Common myeloid progenitor, CD34-positive (primary cell): Measurements from ENCODE around the gene CABP7.
"Not testable (repeated sequence)": the region's sequence is repeated elsewhere in the genome, so short reads cannot be mapped to it uniquely, and the experiment has no call there.

ENCODE experiments used
- CTCF ChIA-PET: fragments of 350-600 bp; sonication (Branson Sonifier 250); formaldehyde crosslinking; loops from one replicate; lab custom pipeline; 2021; ENCODE audit warnings: antibody characterized with exemption; lab: Charles Lee
- POLR2A ChIA-PET: fragments of 350-600 bp; sonication (Branson Sonifier 250); formaldehyde crosslinking; loops from one replicate; lab custom pipeline; 2021; ENCODE audit warnings: antibody characterized with exemption; lab: Charles Lee
- DNase-seq, 3 donors: peaks; one replicate each; pipeline versions ENCODE4 v3.0.0 to v3.0.0-alpha.2; 2013
- H3K27ac ChIP-seq, 2 experiments: 1 replicate in 1 of 2; 2 replicates in 1 of 2; pipeline ENCODE4 v1.7.0; 2013; ENCODE audit warnings: inconsistent platforms in 2 of 2, low read length in 2 of 2, mild to moderate bottlenecking in 2 of 2, low read depth in 1 of 2, moderate library complexity in 1 of 2; ENCODE audit not compliant: severe bottlenecking in 2 of 2, insufficient read depth in 1 of 2, poor library complexity in 1 of 2
- H3K27me3 ChIP-seq, 5 experiments: replicated peaks in 2 of 5; 1 replicate in 3 of 5; 2 replicates in 2 of 5; pipeline versions ENCODE4 v1.6.1 to v1.7.0; 2013; ENCODE audit warnings: low read length in 4 of 5, mild to moderate bottlenecking in 2 of 5, moderate library complexity in 2 of 5, inconsistent platforms in 1 of 5; ENCODE audit not compliant: insufficient read depth in 5 of 5, control insufficient read depth in 4 of 5
- H3K36me3 ChIP-seq, 4 experiments: 1 replicate in 2 of 4; 2 replicates in 2 of 4; pipeline versions ENCODE4 v1.6.1 to v1.7.0; 2013; ENCODE audit warnings: low read length in 3 of 4, control low read depth in 1 of 4, mild to moderate bottlenecking in 1 of 4; ENCODE audit not compliant: control insufficient read depth in 4 of 4, insufficient read depth in 4 of 4
- H3K4me1 ChIP-seq, 4 experiments: 1 replicate in 3 of 4; 2 replicates in 1 of 4; pipeline versions ENCODE4 v1.6.1 to v1.7.1; 2013; ENCODE audit warnings: low read length in 3 of 4, mild to moderate bottlenecking in 3 of 4, control low read depth in 1 of 4, inconsistent platforms in 1 of 4, moderate library complexity in 1 of 4; ENCODE audit not compliant: control insufficient read depth in 4 of 4, insufficient read depth in 4 of 4; ENCODE audit errors: control extremely low read depth in 1 of 4
- H3K4me3 ChIP-seq, 7 experiments: 1 replicate in 4 of 7; 2 replicates in 3 of 7; pipeline versions ENCODE4 v1.5.1 to v1.7.0; 2013; ENCODE audit warnings: mild to moderate bottlenecking in 7 of 7, low read length in 6 of 7, moderate library complexity in 6 of 7, inconsistent platforms in 2 of 7, low read depth in 2 of 7, control low read depth in 1 of 7; ENCODE audit not compliant: insufficient read depth in 4 of 7, control insufficient read depth in 1 of 7; ENCODE audit errors: extremely low read depth in 1 of 7
- H3K9me3 ChIP-seq, 5 experiments: 1 replicate in 4 of 5; 2 replicates in 1 of 5; pipeline versions ENCODE4 v1.6.1 to v1.7.1; 2013; ENCODE audit warnings: low read length in 4 of 5, mild to moderate bottlenecking in 2 of 5, inconsistent platforms in 1 of 5, low read depth in 1 of 5, moderate library complexity in 1 of 5; ENCODE audit not compliant: control insufficient read depth in 4 of 5, insufficient read depth in 2 of 5; ENCODE audit errors: control extremely low read depth in 1 of 5
- WGBS: methylation state at CpG from one replicate; pipeline ENCODE4 v1.1.5; 2013; ENCODE audit not compliant: insufficient coverage; 5-methylcytosine and 5-hydroxymethylcytosine counted together

CABP7 gene

GRCh38 chr22:29750559-29751538, 31.0 kb downstream of the CABP7 start:
- CTCF ChIA-PET, result interaction anchor here (1.9 kb wide), 1 partner anchor 11 kb away, joined by 5 read pairs; no protein-coding TSS in a partner anchor
- Histone ChIP-seq H3K36me3 (peaks cover 0 to 23% (median 13%) of the 10 kb centered on the region in 4 experiments), H3K9me3 (no peaks in the 10 kb centered on the region), H3K4me3 (no peak overlapping the region), H3K27ac (no peak overlapping the region), H3K27me3 (no peaks in the 10 kb centered on the region), H3K4me1 (peaks cover 0 to 14% (median 0%) of the 10 kb centered on the region in 4 experiments)
- 96% methylated on average over 3 of the region's 11 CpGs for WGBS
- DNase-seq, result peak in 2 of 3 donors; percentile 21 to 37
- POLR2A ChIA-PET, result interaction anchor here (0.7 kb wide), 1 partner anchor 88 kb away, joined by 3 read pairs; no protein-coding TSS in a partner anchor

DNA sequence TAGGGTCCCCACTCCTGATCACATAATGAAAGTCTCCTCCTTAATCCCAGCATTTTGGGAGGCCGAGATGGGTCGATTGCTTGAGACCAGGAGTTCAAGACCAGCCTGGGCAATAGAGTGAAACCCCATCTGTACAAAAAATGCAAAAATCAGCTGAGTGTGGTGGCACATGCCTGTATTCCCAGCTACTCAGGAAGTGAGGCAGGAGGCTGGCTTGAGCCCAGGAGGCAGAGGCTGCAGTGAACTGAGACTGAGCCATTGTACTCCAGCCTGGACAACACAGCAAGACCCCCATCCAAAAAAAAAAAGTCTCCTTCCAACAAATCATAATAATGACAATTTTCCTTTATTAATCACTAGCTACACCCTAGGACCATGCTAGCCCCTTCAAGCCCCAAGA, 31.9 kb downstream of the CABP7 start:
- H3K27ac ChIP-seq, result no peak overlapping the region
- POLR2A ChIA-PET, result no interaction called here
- CTCF ChIA-PET, result interaction anchor here (1.9 kb wide), 1 partner anchor 12 kb away, joined by 5 read pairs; no protein-coding TSS in a partner anchor
- peaks cover 0 to 20% (median 13%) of the 10 kb centered on the region in 4 experiments for H3K36me3 ChIP-seq
- H3K4me3 ChIP-seq, result no peak overlapping the region
- no peaks in the 10 kb centered on the region for H3K9me3 ChIP-seq
- DNase-seq, result no peak
- H3K4me1 ChIP-seq, result peaks cover 0 to 14% (median 0%) of the 10 kb centered on the region in 4 experiments
- WGBS, result 94% methylated on average over 2 of the region's 2 CpGs
- H3K27me3 ChIP-seq, result no peaks in the 10 kb centered on the region

- Histone ChIP-seq H3K27ac (no peak overlapping the region), H3K27me3 (no peaks in the 10 kb centered on the region), H3K4me3 (no peak overlapping the region), H3K9me3 (no peaks in the 10 kb centered on the region), H3K4me1 (peaks cover 0 to 14% (median 0%) of the 10 kb centered on the region in 4 experiments), H3K36me3 (peaks cover 0 to 9% (median 3%) of the 10 kb centered on the region in 4 experiments)
- ChIA-PET POLR2A (interaction anchor here (0.7 to 0.8 kb wide), 2 partner anchors 12 to 321 kb away, joined by 3 to 6 read pairs; partner anchors contain the start of gene ZMAT5), CTCF (interaction anchor here (0.9 to 2.1 kb wide), 2 partner anchors 12 to 54 kb away, joined by 3 to 13 read pairs; no protein-coding TSS in a partner anchor)
- whole genome bisulfite sequencing, result 96% methylated on average over 15 of the region's 16 CpGs
- no peak for DNase-seq
Observed at GRCh38 chr22:29753808-29754657, 34.2 kb downstream of the CABP7 start.

GRCh38 chr22:29754658-29755395, 35.0 kb downstream of the CABP7 start:
- peaks cover 0 to 14% (median 0%) of the 10 kb centered on the region in 4 experiments for H3K4me1 ChIP-seq

DNA sequence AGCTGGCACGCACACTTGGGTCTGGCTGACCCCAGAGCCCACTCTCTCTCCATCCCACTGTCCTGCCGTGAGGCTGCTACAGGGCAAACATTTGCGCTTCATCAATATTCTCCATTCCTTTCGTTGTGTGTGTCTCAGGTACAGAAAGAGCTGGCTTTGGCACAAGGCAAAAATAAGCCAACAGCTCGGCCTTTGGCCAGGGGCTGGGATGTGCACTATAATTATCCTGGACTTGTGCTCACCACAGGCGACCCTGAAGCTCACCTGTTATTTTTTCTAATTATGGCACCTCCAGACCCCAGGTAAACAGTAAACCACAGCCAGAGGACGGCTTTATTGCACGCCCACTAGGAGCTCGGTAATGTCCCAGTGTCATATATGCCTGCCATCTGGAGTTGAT, 36.1 kb downstream of the CABP7 start:
- no peaks in the 10 kb centered on the region for H3K27me3 ChIP-seq
- ChIA-PET CTCF (no interaction called here), POLR2A (no interaction called here)
- H3K4me1 ChIP-seq, result peaks cover 0 to 7% (median 0%) of the 10 kb centered on the region in 4 experiments
- H3K36me3 ChIP-seq, result peaks cover 0 to 3% (median 1%) of the 10 kb centered on the region in 4 experiments
- no peak overlapping the region for H3K4me3 ChIP-seq
- H3K27ac ChIP-seq, result no peak overlapping the region
- WGBS, result 98% methylated on average over 8 of the region's 9 CpGs
- no peaks in the 10 kb centered on the region for H3K9me3 ChIP-seq
- no peak for DNase-seq

More at GRCh38 chr22:29754658-29755395, 35.0 kb downstream of the CABP7 start:
- WGBS, result 98% methylated on average over 6 of the region's 11 CpGs
- H3K27me3 ChIP-seq, H3K4me3 ChIP-seq, H3K9me3 ChIP-seq, CTCF ChIA-PET, DNase-seq, H3K36me3 ChIP-seq, H3K27ac ChIP-seq: not testable (repeated sequence)
- POLR2A ChIA-PET, result interaction anchor here (0.8 kb wide), 1 partner anchor 12 kb away, joined by 3 read pairs; the partner anchor contains the start of gene ZMAT5

- Histone ChIP-seq H3K36me3 (peaks cover 0 to 3% (median 1%) of the 10 kb centered on the region in 4 experiments), H3K4me1 (peaks cover 0 to 3% (median 0%) of the 10 kb centered on the region in 4 experiments), H3K4me3 (no peak overlapping the region), H3K27me3 (no peaks in the 10 kb centered on the region), H3K27ac (no peak overlapping the region), H3K9me3 (no peaks in the 10 kb centered on the region)
- DNase-seq, result no peak
- CTCF ChIA-PET, result interaction anchor here (1.1 kb wide), 1 partner anchor 18 kb away, joined by 3 read pairs; no protein-coding TSS in a partner anchor
- POLR2A ChIA-PET, result no interaction called here
- 93% methylated on average over 7 of the region's 7 CpGs for WGBS
Observed at GRCh38 chr22:29756341-29756740, 36.5 kb downstream of the CABP7 start.
